NAMALWA (cell line): ENCODE results near the gene SRF.

Source experiments
- DNase-seq: peaks from one replicate; pipeline ENCODE4 v3.0.0-alpha.2; 2015; ENCODE audit warnings: low spot score

The SRF gene

DNA sequence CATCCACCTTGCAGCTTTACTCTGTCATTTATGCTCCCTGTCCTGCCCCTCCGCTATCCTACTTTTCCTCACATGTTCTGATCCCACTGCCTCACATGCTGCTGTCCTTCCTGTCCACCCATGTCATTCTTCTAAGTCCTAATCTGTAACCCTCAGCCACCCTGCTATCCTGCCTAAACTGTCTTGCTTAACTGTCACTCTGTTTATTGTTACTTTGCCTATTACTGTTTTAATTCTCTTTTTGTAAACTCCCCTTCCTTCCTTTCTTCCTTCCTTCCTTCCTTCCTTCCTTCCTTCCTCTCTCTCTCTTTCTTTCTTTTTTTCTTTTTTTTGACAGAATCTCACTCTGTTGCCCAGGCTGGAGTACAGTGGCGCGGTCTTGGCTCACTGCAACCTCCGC is 12.4 kb downstream of the SRF start:
- no peak for DNase-seq

DNA sequence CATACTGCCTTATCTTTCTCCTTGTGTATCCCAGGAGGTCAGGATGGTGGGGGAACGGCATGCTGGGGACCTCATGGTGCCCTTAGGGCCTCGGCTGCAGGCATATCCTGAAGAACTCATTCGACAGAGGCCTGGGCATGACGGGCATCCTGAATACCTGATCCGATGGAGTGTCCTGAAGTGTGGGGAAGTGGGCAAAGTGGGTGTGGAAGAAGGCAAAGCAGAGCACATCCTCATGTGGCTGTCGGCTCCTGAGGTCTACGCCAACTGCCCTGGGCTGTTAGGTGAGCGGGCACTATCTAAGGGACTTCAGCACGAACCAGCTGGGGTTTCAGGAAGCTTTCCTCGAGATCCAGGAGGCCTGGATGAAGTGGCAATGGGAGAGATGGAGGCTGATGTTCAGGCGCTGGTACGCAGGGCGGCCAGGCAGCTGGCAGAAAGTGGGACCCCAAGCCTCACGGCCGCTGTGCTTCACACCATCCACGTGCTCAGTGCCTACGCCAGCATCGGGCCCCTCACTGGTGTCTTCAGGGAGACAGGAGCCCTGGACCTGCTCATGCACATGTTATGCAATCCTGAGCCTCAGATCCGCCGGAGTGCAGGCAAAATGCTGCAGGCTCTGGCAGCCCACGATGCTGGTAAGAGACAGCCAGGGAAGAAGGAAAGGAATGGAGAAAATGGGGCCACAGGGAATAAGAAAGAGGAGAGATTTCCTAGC is 13.4 kb downstream of the SRF start:
- DNase-seq, result no peak

DNA sequence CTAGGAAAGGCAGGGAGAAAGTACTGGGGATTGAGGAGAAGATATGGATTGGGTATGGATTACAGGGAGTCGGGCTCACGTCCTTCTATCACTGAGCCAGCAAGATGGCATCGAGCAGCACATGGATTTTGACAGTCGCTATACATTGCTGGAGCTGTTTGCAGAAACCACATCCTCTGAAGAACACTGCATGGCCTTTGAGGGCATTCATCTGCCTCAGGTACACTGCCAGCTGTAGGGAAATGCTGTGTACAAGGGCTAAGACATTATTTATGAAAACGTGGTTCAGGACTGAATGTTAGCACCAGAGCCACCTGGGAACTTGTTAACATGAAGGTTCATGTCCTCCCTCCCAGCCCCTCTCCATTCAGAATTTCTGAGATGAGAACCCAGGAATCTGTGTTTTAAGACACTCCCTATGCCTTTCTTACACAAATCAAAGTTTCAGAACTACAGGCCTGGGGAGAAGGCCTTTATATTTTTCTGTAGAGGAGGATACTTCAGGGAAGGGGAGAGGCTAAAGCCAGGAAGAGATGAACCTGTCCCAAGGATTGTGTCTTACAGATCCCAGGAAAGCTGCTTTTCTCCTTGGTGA is 14.4 kb downstream of the SRF start:
- no peak for DNase-seq

DNA sequence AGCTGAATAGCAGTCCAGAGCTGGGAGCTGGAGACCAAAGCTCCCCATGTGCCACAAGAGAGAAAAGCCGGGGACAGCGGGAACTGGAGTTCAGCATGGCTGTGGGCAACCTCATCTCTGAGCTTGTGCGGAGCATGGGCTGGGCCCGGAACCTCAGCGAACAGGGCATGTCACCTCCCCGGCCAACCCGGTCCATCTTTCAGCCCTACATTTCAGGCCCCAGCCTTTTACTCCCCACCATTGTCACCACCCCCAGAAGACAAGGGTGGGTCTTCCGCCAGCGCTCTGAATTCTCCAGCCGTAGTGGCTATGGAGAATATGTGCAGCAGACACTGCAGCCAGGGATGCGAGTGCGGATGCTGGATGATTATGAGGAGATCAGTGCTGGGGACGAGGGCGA is 14.9 kb downstream of the SRF start:
- no peak for DNase-seq

DNA sequence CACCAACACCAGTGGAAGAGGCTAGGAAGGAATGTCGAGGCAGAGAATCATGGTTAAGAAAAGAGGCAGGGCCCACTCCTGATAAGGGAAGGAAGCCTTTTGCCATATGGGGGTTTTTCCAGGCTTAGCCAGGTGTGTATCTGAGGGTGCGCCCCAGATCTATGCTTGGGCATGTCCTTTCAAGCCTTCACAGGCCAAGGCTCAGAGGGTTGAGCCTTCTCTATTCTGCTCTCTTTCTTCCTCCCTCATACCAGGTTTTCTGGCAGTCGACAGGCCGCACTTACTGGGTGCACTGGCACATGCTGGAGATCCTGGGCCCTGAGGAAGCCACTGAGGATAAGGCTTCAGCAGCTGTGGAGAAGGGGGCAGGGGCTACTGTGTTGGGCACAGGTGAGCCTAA is 15.6 kb downstream of the SRF start:
- DNase-seq, result no peak

DNA sequence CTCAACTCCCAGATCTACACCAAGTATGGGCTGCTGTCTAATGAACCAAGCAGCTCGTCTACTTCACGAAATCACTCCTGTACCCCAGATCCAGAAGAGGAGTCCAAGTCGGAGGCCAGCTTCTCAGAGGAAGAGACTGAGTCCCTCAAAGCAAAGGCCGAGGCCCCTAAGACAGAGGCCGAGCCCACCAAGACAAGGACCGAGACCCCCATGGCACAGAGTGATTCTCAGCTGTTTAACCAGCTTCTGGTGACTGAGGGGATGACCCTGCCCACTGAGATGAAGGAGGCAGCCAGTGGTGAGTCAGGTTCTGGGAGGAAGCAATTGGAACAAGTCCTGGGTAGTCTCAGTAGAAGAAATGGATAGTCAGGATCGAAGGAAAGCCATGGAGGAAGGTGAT is 16.8 kb downstream of the SRF start:
- no peak for DNase-seq

DNA sequence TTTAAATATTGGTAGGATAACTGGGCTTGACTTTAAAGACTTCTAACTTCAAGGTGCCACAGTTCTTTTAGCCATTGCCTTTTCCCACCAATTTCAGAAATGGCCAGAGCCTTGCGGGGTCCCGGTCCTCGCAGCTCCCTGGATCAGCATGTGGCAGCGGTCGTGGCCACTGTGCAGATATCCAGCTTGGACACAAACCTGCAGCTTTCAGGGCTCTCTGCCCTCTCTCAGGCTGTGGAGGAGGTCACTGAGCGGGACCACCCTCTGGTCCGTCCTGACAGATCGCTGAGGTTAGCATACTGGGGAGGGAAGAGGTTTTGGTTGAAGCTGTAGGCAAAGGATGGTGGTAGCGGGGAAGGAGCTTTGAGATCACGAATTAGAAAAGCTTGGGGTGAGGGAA is 17.4 kb downstream of the SRF start:
- no peak for DNase-seq

DNA sequence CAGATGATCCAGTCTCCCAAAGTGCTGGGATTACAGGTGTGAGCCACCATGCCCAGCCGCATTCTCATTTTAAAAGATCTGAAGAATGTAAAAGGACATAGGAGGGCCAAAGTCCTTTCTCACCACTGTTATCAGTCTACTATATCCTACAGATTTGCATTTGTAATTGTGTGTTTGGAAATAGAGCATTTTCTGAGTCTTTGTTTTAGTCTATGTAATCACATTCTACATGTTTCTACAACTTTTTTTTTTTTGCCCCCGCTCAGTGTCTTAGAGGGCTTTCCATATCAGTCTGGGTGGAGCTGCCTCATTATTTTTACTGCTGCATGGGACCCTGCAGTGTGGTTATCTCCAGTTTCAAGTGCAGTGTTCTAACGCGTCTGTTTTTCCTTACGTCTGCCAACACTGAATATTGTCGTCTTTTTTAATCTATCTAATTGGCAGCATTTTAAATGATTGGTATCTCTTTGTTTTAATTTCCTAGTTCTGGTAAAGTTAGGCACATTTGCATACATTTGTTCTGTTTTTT is 18.8 kb downstream of the SRF start:
- no peak for DNase-seq

DNA sequence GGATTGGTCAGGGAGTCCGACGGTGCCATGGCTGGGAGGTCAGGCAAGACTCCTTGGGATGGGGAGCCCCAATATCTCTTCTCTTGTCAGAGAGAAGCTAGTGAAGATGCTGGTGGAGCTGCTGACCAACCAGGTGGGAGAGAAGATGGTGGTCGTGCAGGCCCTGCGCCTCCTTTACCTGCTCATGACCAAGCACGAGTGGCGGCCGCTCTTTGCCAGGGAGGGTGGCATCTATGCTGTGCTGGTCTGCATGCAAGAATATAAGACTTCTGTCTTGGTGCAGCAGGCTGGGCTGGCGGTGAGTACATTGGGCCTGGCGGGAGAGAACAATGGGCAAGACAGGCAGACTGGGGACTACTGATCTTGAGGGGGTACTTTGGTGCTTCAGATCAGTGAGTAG is 21.8 kb downstream of the SRF start:
- no peak for DNase-seq

DNA sequence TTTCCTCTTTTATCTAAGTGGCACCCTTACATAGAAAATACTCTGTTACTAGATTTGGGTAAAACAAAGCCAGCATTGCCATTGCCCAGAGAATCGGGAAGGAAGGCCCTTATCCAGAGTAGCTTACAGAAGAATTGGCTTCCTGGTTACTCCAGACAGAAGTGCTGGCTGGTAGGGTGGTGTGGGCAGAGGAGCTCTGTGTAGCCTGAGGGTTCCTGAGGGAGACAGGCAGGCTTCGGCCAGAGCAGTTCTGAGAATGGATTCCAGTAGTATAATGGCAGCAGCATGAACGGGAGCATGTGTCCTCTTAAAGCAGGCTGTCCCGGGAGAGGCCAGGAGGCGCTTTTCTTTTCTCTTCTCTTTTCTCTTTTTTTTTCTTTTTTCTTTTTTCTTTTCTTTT is 22.9 kb downstream of the SRF start:
- no peak for DNase-seq

DNA sequence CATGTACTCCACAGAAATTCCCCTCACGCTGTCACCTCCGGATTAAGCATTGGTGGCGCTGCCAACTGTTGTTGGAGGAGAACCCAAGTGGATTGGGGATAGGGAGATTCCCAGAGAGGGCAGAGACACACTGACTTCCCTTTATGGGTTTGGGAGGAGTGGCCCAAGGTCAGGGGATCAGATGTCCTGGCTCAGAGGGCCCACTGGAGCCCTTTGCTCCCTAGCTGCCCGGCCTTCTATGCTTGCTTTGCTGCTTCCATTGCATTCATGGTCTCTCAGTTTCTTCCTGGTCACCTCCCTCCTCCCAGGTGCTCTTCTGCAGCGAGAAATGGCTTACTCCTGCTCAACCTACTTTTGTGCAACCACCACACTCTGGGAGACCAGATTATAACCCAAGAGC is 25.3 kb downstream of the SRF start:
- DNase-seq, result no peak

DNA sequence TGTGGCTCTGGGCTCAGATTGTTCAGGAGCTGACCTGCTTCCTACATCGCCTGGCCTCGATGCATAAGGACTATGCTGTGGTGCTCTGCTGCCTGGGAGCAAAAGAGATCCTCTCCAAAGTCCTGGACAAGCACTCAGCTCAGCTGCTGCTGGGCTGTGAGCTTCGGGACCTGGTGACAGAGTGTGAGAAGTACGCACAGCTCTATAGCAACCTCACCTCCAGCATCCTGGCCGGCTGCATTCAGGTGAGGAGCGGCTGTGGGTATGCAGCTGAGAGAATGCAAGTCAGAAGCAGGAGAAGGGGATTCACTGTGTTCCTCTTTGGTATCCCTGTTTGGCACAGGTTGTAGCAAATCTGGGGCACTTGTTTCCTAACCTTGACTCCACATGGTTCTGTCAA is 28.8 kb downstream of the SRF start:
- no peak for DNase-seq

DNA sequence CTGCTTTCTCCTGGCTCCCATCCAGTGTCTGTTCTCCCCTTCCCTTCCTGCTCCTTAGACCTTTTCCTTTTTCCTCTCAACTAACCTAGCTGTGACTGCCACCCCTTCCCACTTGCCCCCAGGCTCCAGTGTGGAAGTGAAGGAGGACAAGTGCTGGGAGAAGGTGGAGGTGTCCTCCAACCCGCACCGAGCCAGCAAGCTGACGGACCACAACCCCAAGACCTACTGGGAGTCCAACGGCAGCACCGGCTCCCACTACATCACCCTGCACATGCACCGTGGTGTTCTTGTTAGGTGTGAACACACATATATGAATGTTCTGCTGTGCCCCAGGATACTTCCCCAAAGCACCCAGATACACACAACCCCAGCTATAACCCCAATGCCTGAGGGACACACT is 29.5 kb downstream of the SRF start:
- DNase-seq, result no peak

DNA sequence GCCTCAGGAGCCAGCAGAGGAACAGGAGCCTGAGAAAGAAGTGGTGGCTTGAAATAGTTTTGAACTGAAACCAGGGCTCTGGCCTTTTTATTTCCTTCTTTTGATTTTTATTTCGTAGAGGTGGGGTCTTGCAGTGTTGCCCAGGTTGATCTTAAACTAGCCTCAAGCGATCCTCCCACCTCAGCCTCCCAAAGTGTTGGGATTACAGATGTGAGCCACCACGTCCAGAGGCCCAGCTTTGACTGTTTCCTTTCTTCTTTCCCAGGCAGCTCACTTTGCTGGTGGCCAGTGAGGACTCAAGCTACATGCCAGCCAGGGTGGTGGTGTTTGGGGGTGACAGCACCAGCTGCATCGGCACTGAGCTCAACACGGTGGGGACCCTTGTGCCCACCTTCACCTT is 31.4 kb downstream of the SRF start:
- no peak for DNase-seq

DNA sequence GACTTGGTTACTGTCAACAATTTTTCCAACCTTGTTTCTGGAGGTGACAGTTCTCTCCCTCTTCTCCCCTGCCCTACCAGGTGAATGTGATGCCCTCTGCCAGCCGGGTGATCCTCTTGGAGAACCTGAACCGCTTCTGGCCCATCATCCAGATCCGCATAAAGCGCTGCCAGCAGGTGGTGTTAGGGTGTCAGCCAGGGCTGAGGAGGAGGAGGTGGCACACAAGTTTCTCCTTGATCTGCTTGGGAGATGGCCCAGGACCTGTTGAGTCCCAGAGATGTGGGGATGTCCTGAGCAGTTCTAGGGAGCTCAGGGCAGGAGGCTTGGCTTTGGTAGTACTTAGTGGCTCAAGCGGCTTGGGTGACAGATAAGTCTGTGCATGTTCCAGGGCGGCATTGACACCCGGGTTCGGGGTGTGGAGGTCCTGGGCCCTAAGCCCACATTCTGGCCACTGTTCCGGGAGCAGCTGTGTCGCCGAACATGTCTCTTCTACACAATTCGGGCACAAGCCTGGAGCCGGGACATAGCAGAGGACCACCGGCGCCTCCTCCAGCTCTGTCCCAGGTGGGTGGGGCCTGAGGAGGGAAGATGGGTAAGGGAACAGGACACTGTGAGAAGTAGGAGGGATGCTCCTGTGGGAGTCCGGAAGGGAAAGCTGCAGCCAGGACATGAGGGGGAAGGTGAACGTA is 32.1 kb downstream of the SRF start:
- DNase-seq, result no peak

DNA sequence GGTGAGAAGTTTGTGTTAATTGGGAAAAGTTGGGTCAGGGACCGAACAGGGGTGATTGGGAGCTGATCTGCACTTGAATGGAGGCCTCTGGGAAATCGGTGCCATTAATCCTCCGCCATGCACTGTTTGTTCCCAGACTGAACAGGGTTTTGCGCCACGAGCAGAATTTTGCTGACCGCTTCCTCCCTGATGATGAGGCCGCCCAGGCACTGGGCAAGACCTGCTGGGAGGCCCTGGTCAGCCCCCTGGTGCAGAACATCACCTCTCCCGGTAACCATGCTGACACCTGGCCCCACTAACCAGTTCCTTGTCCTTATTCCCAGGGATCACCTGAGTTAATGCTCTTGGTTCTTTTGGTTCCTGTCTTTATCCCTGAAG is 32.6 kb downstream of the SRF start:
- DNase-seq, result no peak

DNA sequence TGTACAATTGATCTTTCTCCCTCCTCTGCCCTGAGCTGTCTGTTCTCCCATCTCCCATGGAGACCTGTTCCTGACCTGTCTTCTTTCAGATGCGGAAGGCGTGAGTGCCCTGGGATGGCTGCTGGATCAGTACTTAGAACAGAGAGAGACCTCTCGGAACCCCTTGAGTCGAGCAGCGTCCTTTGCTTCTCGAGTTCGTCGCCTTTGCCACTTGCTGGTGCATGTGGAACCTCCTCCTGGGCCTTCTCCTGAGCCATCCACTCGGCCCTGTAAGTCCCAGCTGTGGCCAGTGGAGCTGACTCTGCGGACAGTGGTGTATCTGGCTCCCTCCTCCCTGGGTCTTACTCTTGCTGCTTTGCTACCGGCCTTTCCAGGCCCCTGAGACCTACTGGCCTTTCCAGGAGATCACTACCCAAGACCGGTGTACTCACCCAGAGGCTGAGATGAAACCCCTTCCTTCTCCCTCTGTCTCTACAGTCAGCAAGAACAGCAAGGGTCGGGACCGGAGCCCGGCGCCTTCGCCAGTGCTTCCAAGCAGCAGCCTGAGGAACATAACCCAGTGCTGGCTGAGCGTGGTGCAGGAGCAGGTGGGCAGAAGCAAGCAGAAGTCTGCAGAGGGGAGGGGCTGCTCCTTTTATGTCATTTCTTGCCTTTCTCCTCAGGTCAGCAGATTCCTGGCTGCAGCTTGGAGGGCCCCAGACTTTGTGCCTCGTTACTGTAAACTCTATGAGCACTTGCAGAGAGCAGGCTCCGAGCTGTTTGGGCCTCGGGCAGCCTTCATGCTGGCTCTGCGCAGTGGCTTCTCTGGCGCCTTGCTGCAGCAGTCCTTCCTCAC is 33.4 kb downstream of the SRF start:
- no peak for DNase-seq

DNA sequence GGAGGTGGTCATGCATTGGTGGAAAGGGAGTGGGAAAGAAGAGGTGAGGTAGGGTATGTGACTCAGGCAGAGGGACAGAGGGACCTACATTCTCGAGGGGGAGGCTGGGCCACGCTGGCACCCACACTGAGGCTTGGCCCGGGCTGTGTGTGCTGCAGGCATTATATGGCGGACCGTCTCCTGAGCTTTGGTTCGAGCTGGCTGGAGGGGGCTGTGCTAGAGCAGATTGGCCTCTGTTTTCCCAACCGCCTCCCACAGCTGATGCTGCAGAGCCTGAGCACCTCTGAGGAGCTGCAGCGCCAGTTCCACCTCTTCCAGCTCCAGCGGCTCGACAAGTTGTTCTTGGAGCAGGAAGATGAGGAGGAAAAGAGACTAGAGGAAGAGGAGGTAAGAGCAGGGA is 34.8 kb downstream of the SRF start:
- DNase-seq, result no peak

DNA sequence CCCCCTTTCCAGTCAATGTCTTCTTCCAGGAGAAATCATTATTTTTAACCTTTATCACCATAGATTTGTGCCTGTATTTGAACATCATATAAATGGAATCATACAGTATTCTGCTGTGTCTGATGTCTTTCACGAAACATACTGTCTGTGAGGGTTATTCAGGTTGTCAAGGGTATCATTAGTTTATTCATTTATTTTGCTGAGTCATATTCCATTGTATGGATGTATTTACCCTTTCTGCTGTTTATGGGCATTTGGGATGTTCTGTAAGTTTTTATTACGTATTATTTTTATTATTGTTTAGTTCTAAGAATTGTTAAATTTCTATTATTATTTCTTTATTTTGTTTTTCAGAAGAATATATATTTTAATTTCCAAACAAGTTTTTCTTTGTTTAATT is 36.2 kb downstream of the SRF start:
- DNase-seq, result no peak

DNA sequence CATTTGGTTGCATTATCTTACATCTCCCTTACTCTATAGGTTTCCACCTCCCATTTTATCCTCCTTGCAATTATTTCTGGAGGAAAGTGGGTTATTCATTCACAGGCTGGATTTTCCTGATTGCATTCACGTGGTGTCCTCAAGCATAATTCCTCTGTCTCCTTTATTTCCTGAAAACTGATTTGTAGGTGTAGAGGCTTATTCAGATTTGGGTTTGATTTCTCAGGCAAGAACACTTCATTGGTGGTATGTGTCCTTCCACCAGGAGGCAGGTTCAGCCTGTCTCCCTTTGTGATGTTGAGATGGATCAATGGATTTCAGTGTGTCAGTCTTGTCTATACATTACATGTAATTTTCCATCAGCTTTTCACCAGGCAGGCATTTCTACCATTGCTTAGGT is 40.9 kb downstream of the SRF start:
- no peak for DNase-seq

DNA sequence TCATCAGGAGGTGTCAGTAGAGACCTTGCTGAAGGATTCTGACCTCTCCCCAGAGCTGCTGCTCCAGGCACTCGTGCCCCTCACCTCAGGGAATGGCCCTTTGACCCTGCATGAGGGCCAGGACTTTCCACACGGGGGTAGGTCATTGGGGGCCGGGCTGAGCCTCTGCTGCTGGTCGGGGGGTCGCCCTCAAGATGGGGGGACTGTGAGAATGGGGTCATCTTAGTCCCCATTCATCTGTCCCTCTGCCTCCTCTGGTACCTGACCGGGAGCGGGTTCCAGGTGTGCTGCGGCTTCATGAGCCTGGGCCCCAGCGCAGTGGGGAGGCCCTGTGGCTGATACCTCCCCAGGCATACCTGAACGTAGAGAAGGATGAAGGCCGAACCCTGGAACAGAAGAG is 42.4 kb downstream of the SRF start:
- no peak for DNase-seq

DNA sequence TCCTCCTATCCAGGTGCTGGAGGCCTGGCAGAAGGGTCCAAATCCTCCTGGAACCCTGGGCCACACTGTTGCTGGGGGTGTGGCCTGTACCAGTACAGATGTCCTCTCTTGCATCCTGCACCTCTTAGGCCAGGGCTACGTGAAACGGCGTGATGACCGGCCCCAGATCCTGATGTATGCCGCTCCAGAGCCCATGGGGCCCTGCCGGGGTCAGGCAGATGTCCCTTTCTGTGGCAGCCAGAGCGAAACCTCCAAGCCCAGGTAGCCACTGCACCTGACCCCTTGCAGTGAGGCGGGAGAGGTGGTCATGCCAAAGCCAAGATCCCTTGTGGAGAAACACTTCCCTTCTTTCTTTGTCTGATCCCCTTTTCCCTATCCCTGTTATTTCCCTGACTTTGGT is 44.0 kb downstream of the SRF start:
- DNase-seq, result no peak

DNA sequence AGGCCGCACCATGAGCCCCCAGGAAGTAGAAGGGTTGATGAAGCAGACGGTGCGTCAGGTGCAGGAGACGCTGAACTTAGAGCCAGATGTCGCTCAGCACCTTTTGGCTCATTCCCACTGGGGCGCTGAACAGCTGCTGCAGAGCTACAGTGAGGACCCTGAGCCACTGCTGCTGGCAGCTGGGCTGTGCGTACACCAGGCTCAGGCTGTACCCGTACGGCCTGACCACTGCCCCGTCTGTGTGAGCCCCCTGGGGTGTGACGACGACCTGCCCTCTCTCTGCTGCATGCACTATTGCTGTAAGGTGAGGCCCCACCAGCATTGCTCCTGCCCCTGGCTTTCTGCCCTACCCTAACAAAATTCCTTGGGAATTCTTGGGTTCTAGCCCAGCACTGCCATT is 45.1 kb downstream of the SRF start:
- DNase-seq, result no peak
